GM23338 (cell line): ENCODE data around the gene CFAP77.

Experiments used
- CREB1 ChIP-seq: fragments of 250-450 bp; sonication (Bioruptor Pico); IDR thresholded peaks from 2 replicates; pipeline ENCODE4 v1.5.0; 2020; ENCODE audit warnings: low read depth, mild to moderate bottlenecking, moderate library complexity
- EZH2 ChIP-seq: fragments of 200-600 bp; sonication (generic); IDR thresholded peaks from one replicate; pipeline ENCODE4 v1.8.0; 2017; ENCODE audit warnings: antibody characterized with exemption, mild to moderate bottlenecking, low read depth; ENCODE audit not compliant: unreplicated experiment
- EZH2phosphoT487 ChIP-seq: fragments of 200-600 bp; sonication (generic); IDR thresholded peaks from one replicate; pipeline ENCODE4 v1.8.1; 2018; ENCODE audit warnings: antibody characterized with exemption; ENCODE audit not compliant: unreplicated experiment
- JUNB ChIP-seq: IDR thresholded peaks from one replicate; pipeline ENCODE4 v1.6.1; 2016; ENCODE audit warnings: antibody characterized with exemption; ENCODE audit not compliant: unreplicated experiment
- NANOG ChIP-seq: IDR thresholded peaks from 2 replicates; pipeline ENCODE4 v1.6.1; 2016; ENCODE audit warnings: antibody characterized with exemption, borderline replicate concordance
- POLR2AphosphoS5 ChIP-seq: IDR thresholded peaks from 2 replicates; pipeline ENCODE4 v1.6.1; 2016; ENCODE audit warnings: antibody characterized with exemption, low read depth
- ZNF331 ChIP-seq: fragments of 250-450 bp; sonication (Bioruptor Pico); IDR thresholded peaks from 2 replicates; pipeline ENCODE4 v1.5.0; 2020; ENCODE audit warnings: low read depth, mild to moderate bottlenecking, moderate library complexity
- TF ChIP-seq, protein P1 (sequence below), 2 experiments: fragments of 200-600 bp in 1 of 2; sonication (generic) in 1 of 2; conservative IDR thresholded peaks; 2 replicates each; pipeline versions ENCODE4 v1.5.1 to v1.6.1; 2016 to 2017; ENCODE audit warnings: antibody characterized with exemption in 2 of 2, low read depth in 2 of 2, mild to moderate bottlenecking in 2 of 2, moderate library complexity in 1 of 2
- TF ChIP-seq, protein P2 (sequence below): IDR thresholded peaks from one replicate; pipeline ENCODE4 v1.6.1; 2018; ENCODE audit warnings: antibody characterized with exemption; ENCODE audit not compliant: unreplicated experiment

DNA sequence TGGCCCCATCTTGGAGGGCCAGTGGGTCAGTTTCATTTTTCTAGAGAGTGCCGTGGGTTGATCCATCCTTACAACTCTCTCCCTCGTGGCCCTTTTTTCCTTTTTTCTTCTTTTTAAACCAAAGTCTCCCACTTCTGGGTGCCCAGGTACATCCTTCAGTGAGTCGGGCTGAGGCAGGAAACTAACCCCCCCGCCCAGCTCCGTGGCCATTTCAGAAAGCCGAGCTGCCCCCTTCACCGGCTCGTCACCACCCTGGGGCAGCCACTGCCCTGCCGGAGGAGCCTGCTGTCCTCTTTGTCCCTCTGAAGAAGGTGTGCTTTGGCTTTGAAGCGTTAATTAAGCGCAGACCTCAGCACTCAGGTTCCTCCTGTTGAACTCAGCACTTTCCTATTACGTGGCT, 5.2 kb downstream of the CFAP77 start:
- TF ChIP-seq, protein P1, sequence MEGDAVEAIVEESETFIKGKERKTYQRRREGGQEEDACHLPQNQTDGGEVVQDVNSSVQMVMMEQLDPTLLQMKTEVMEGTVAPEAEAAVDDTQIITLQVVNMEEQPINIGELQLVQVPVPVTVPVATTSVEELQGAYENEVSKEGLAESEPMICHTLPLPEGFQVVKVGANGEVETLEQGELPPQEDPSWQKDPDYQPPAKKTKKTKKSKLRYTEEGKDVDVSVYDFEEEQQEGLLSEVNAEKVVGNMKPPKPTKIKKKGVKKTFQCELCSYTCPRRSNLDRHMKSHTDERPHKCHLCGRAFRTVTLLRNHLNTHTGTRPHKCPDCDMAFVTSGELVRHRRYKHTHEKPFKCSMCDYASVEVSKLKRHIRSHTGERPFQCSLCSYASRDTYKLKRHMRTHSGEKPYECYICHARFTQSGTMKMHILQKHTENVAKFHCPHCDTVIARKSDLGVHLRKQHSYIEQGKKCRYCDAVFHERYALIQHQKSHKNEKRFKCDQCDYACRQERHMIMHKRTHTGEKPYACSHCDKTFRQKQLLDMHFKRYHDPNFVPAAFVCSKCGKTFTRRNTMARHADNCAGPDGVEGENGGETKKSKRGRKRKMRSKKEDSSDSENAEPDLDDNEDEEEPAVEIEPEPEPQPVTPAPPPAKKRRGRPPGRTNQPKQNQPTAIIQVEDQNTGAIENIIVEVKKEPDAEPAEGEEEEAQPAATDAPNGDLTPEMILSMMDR (conservative IDR thresholded peaks at IDR 0.05; ENCODE audit: low read depth in 2 of 2): no peak
- no peak for TF ChIP-seq EZH2phosphoT487
- TF ChIP-seq, protein P2, sequence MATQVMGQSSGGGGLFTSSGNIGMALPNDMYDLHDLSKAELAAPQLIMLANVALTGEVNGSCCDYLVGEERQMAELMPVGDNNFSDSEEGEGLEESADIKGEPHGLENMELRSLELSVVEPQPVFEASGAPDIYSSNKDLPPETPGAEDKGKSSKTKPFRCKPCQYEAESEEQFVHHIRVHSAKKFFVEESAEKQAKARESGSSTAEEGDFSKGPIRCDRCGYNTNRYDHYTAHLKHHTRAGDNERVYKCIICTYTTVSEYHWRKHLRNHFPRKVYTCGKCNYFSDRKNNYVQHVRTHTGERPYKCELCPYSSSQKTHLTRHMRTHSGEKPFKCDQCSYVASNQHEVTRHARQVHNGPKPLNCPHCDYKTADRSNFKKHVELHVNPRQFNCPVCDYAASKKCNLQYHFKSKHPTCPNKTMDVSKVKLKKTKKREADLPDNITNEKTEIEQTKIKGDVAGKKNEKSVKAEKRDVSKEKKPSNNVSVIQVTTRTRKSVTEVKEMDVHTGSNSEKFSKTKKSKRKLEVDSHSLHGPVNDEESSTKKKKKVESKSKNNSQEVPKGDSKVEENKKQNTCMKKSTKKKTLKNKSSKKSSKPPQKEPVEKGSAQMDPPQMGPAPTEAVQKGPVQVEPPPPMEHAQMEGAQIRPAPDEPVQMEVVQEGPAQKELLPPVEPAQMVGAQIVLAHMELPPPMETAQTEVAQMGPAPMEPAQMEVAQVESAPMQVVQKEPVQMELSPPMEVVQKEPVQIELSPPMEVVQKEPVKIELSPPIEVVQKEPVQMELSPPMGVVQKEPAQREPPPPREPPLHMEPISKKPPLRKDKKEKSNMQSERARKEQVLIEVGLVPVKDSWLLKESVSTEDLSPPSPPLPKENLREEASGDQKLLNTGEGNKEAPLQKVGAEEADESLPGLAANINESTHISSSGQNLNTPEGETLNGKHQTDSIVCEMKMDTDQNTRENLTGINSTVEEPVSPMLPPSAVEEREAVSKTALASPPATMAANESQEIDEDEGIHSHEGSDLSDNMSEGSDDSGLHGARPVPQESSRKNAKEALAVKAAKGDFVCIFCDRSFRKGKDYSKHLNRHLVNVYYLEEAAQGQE: no peak
- TF ChIP-seq EZH2: no peak
- TF ChIP-seq POLR2AphosphoS5: no peak
- TF ChIP-seq ZNF331 (CRISPR knock-in tag): no peak
- TF ChIP-seq CREB1 (CRISPR knock-in tag): no peak
- TF ChIP-seq JUNB: no peak
- no peak for TF ChIP-seq NANOG
